ENCODE results near the gene ATG9A.

Gene ATG9A

DNA sequence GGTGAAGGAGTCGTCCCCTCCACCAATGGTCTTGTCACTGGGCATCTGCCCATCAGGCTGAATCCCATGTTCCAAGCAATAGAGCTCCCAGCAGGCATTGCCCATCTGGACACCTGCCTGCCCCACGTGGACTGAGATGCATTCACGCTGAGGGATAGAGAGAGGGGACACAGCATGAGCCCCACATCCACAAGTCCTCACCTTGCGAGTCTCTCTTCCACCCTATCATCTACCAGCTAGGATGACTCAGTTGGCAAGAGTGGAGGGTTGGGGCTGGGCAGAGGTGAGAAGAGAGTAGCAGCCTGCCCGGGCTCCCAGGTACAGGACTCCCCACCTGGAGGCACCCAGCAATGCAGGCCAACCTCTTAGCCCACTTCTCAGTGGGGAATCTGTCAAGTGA lies 22.6 kb upstream of the ATG9A start:
- no peaks in the 10 kb centered on the region for H3K9me3 ChIP-seq (ENCODE audit: insufficient read depth, low read depth, low read length)
- H3K9ac ChIP-seq (ENCODE audit: low read depth, low read length): no peak overlapping the region
- peaks cover 21% of the 10 kb centered on the region; the same call in 1 of the 2 replicates for H3K36me3 ChIP-seq (ENCODE audit: insufficient read depth, low read length)
- H3K27me3 ChIP-seq (ENCODE audit: insufficient read depth, low read length): peaks cover 59% of the 10 kb centered on the region
- H3K4me1 ChIP-seq (ENCODE audit: insufficient read depth, low read length): peaks cover 9% of the 10 kb centered on the region; the same call in 1 of the 2 replicates
- no peak overlapping the region for H3K27ac ChIP-seq (ENCODE audit: low read depth, low read length)
- peak overlapping the region; percentile 56 for H3K4me3 ChIP-seq (ENCODE audit: low read length)
- WGBS: 55% methylated on average over 4 of the region's 5 CpGs

DNA sequence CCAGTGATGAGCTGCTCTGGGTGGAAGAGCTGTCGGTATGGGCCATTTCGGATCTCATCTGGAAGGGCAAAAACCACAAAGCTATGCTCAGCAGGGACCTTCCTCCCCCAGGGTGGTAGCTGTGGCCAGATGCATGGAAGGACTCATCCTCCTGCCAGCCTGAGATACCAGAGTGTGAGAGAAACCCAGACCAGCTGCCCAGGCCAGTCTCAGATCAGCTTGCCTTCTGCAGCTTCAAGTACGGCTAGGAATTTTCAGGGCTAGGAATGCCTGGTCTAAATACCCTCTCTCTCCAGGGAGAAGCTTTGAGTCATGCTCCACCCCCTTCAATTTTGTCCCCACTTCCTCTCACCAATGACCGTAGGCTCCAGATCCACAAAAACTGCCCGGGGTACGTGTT lies 22.2 kb upstream of the ATG9A start:
- no peaks in the 10 kb centered on the region for H3K9me3 ChIP-seq (ENCODE audit: insufficient read depth, low read depth, low read length)
- peaks cover 56% of the 10 kb centered on the region for H3K27me3 ChIP-seq (ENCODE audit: insufficient read depth, low read length)
- H3K4me3 ChIP-seq (ENCODE audit: low read length): no peak overlapping the region
- no peak overlapping the region for H3K27ac ChIP-seq (ENCODE audit: low read depth, low read length)
- peaks cover 9% of the 10 kb centered on the region; the same call in 1 of the 2 replicates for H3K4me1 ChIP-seq (ENCODE audit: insufficient read depth, low read length)
- 76% methylated on average over 6 of the region's 6 CpGs for WGBS
- H3K9ac ChIP-seq (ENCODE audit: low read depth, low read length): no peak overlapping the region
- H3K36me3 ChIP-seq (ENCODE audit: insufficient read depth, low read length): peaks cover 21% of the 10 kb centered on the region; the same call in 1 of the 2 replicates

DNA sequence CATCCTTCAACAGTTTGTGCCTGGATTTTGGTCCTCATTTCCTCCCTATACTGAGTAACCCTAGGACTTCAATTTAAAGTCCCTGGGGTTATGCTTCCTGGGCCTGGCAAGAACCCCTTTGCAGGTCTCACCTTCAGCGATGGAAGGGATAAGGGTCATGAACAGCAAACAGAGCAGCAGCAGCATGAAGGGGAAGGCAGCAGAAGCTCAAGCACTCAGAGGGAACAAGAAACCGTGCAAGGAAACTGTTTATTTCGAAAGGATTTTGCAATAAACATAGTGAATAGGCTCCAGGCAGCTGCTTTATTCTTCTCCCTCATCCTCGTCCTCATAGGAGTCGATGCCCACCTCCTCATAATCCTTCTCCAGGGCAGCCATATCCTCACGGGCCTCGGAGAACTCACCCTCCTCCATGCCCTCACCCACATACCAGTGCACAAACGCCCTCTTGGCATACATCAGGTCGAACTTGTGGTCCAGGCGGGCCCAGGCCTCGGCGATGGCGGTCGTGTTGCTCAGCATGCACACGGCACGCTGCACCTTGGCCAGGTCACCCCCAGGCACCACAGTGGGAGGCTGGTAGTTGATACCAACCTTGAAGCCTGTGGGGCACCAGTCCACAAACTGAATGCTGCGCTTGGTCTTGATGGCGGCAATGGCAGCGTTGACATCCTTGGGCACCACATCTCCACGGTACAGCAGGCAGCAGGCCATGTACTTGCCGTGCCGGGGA lies 20.8 kb upstream of the ATG9A start:
- Histone ChIP-seq H3K4me3 (ENCODE audit: low read length) (no peak overlapping the region), H3K27me3 (ENCODE audit: insufficient read depth, low read length) (peaks cover 42% of the 10 kb centered on the region), H3K9me3 (ENCODE audit: insufficient read depth, low read depth, low read length) (no peaks in the 10 kb centered on the region), H3K27ac (ENCODE audit: low read depth, low read length) (no peak overlapping the region), H3K9ac (ENCODE audit: low read depth, low read length) (no peak overlapping the region), H3K36me3 (ENCODE audit: insufficient read depth, low read length) (peaks cover 21% of the 10 kb centered on the region; the same call in 1 of the 2 replicates), H3K4me1 (ENCODE audit: insufficient read depth, low read length) (peaks cover 13% of the 10 kb centered on the region; the same call in 1 of the 2 replicates)
- 93% methylated on average over 22 of the region's 22 CpGs for WGBS

DNA sequence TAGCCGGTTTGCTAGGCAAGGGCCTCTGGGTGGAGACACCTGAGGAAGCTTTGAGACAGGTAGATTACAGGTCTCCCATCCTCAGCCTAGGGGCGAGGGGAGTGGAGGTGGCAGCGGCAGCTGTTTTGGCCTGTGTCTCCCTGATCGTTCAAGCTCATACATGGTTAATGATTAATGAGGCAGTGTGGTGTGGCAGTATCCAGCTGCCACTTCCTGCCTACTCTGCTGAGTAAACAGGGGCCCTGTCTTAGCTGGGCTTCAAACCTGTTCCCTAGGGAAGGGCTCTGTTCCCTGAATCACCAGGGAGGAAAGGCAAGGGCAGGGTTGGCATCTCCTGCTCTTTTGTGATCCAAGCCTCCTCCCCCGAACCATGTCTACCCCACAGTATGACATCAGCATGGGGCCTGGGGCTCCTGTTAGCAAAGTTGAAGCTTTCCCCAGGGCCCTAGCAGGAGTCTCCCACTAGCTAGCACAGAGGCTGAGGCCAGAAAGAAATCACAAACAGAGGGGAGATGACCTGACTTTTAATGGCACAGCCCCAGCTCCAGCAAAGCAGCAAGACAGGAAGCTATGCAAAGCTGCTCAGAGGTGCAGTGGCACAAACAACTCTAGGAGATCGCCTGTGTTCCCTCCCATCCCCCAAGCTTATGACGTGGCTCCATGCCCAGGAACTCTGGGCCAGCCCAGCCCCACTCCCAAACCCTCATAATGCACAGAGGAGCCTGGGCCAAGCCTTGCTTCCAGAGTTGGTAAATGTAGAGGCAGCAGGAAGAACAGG lies 20.0 kb upstream of the ATG9A start:
- Histone ChIP-seq H3K4me1 (ENCODE audit: insufficient read depth, low read length) (peaks cover 13% of the 10 kb centered on the region; the same call in 1 of the 2 replicates), H3K4me3 (ENCODE audit: low read length) (no peak overlapping the region), H3K27me3 (ENCODE audit: insufficient read depth, low read length) (peaks cover 34% of the 10 kb centered on the region), H3K9me3 (ENCODE audit: insufficient read depth, low read depth, low read length) (no peaks in the 10 kb centered on the region), H3K36me3 (ENCODE audit: insufficient read depth, low read length) (peaks cover 21% of the 10 kb centered on the region; the same call in 1 of the 2 replicates), H3K27ac (ENCODE audit: low read depth, low read length) (peak overlapping the region; percentile 34; the same call in 1 of the 2 replicates), H3K9ac (ENCODE audit: low read depth, low read length) (no peak overlapping the region)
- WGBS: 65% methylated on average over 7 of the region's 7 CpGs

DNA sequence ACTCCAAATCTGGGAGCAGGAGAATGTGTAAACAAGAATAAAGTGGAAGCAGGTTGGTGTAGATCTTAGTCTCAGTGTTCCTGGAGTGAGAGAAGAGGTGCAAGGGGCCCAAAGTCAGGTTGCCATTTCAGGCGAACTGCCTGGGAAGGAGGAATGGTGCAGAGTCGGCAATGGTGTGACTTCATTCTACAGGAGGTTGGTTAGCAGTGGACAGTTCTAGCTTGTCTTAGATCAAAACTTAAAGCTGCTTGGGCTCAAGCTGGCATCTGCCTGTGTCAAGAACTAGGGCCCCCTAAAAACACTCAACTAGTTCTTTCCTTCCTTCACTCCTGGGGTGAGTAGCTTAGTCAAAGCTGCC lies 19.4 kb upstream of the ATG9A start:
- peaks cover 21% of the 10 kb centered on the region; the same call in 1 of the 2 replicates for H3K36me3 ChIP-seq (ENCODE audit: insufficient read depth, low read length)
- no peak overlapping the region for H3K9ac ChIP-seq (ENCODE audit: low read depth, low read length)
- H3K27ac ChIP-seq (ENCODE audit: low read depth, low read length): peak overlapping the region; percentile 34; the same call in 1 of the 2 replicates
- H3K4me1 ChIP-seq (ENCODE audit: insufficient read depth, low read length): peaks cover 13% of the 10 kb centered on the region; the same call in 1 of the 2 replicates
- H3K27me3 ChIP-seq (ENCODE audit: insufficient read depth, low read length): peaks cover 28% of the 10 kb centered on the region
- no peaks in the 10 kb centered on the region for H3K9me3 ChIP-seq (ENCODE audit: insufficient read depth, low read depth, low read length)
- H3K4me3 ChIP-seq (ENCODE audit: low read length): no peak overlapping the region
- 91% methylated on average over 2 of the region's 2 CpGs for WGBS

DNA sequence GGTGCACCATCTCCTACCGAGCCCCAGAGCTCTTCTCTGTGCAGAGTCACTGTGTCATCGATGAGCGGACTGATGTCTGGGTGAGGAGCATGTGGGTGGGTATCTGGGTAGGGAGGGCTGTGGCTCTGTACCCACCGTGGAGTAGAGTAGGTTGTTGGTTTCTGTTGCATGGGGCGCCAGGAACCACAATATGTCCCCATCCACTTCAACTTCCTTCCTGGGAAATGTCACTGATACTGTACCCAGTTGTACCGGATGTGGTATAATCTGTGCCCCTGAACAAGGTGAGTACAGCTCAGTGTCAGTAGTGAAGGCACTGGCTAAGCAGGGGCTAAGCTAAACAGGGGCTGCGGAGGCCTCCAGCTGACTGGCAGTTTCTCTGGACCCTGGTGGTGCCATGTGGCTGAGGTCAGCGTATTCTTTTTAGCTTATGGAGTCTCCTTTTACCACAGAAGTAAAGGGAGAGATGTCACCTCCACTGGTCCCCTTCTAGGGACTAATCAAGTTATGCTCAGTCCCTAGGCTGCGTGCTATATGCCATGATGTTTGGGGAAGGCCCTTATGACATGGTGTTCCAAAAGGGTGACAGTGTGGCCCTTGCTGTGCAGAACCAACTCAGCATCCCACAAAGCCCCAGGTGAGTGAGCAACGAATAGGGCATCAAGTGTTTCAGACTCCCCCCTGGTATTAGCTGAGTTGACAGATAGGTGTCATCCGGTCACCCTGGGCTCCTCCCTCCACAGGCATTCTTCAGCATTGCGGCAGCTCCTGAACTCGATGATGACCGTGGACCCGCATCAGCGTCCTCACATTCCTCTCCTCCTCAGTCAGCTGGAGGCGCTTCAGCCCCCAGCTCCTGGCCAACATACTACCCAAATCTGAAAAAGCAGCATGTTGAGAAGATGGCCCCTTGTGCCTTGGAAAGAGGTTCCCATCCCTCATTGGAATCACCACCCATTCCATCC lies 18.5 kb upstream of the ATG9A start:
- Histone ChIP-seq H3K36me3 (ENCODE audit: insufficient read depth, low read length) (peaks cover 21% of the 10 kb centered on the region; the same call in 1 of the 2 replicates), H3K27ac (ENCODE audit: low read depth, low read length) (no peak overlapping the region), H3K9ac (ENCODE audit: low read depth, low read length) (no peak overlapping the region), H3K27me3 (ENCODE audit: insufficient read depth, low read length) (peaks cover 19% of the 10 kb centered on the region), H3K4me1 (ENCODE audit: insufficient read depth, low read length) (peaks cover 13% of the 10 kb centered on the region; the same call in 1 of the 2 replicates), H3K4me3 (ENCODE audit: low read length) (no peak overlapping the region), H3K9me3 (ENCODE audit: insufficient read depth, low read depth, low read length) (no peaks in the 10 kb centered on the region)
- whole genome bisulfite sequencing: 89% methylated on average over 17 of the region's 17 CpGs

DNA sequence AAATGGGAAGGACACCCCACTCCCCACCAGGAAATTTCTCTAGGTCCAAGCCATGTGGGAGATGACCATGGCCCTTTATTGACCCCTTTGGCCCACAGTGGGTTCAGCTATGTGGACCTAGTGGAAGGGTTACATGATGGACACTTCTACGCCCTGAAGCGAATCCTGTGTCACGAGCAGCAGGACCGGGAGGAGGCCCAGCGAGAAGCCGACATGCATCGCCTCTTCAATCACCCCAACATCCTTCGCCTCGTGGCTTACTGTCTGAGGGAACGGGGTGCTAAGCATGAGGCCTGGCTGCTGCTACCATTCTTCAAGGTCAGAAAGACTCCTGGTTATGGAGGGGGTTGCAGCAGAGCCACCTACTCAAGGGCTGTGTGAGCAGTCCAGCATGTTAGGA lies 17.1 kb upstream of the ATG9A start:
- Histone ChIP-seq H3K9ac (ENCODE audit: low read depth, low read length) (no peak overlapping the region), H3K4me1 (ENCODE audit: insufficient read depth, low read length) (peaks cover 5% of the 10 kb centered on the region; the same call in 1 of the 2 replicates), H3K36me3 (ENCODE audit: insufficient read depth, low read length) (peaks cover 21% of the 10 kb centered on the region; the same call in 1 of the 2 replicates), H3K27me3 (ENCODE audit: insufficient read depth, low read length) (peaks cover 5% of the 10 kb centered on the region), H3K27ac (ENCODE audit: low read depth, low read length) (no peak overlapping the region), H3K9me3 (ENCODE audit: insufficient read depth, low read depth, low read length) (no peaks in the 10 kb centered on the region), H3K4me3 (ENCODE audit: low read length) (no peak overlapping the region)
- 97% methylated on average over 10 of the region's 10 CpGs for WGBS

DNA sequence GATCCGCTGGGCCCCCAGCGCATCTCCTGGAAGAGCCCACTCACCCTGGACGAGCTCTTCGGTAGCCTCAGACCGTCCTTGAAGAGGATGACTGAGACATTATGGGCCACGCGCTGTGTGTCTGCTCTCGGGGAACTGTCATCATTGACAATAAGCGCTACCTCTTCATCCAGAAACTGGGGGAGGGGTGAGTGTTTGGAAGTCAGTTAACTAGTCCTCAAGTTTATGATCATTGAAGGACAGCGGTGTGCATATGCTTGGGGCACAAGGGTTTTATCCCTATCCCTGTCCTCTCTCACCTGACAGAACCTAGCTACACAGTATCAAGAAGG lies 16.4 kb upstream of the ATG9A start:
- Histone ChIP-seq H3K4me3 (ENCODE audit: low read length) (peak overlapping the region; percentile 74), H3K4me1 (ENCODE audit: insufficient read depth, low read length) (peaks cover 5% of the 10 kb centered on the region; the same call in 1 of the 2 replicates), H3K27me3 (ENCODE audit: insufficient read depth, low read length) (no peaks in the 10 kb centered on the region), H3K9ac (ENCODE audit: low read depth, low read length) (peak overlapping the region; percentile 81), H3K9me3 (ENCODE audit: insufficient read depth, low read depth, low read length) (no peaks in the 10 kb centered on the region), H3K36me3 (ENCODE audit: insufficient read depth, low read length) (peaks cover 21% of the 10 kb centered on the region; the same call in 1 of the 2 replicates), H3K27ac (ENCODE audit: low read depth, low read length) (peak overlapping the region; percentile 73)
- 34% methylated on average over 10 of the region's 10 CpGs for WGBS

DNA sequence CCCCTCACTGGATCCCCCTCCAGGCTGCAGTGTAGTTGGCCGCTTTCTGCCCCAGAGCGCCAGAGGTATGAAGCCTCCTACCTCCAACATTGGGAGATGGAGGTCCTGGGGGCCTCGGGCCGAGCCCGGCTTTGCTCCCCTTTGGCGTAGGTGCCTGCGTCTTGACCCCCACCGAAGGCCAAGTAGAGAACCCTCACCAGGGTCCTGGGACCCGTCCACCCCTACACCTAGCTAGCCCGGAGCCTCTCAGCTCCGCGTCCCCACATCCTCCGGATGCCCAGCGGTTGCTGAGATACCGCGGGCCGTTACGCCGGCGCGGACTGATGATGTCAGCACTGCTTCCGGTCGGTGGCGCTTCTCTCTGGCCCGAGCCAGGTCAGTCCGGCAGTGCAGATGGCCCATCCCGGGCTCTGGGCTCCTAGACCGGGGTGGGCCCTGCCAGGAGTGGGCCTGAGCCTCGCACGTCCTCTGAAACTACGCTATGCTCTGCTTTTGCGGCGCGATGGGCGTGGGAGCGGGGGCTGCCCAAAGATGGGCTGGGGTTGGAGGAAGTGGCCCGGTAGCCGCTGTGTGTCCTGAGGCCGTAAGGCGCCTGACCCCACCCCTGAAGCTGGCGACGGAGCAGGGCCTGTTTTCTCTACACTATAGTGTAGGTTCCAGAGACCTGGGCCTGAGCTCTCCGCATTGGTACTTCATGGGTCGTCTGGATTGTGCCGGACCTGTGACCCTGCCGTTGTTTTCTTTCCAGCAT lies 15.9 kb upstream of the ATG9A start, which contains the start of the genes GLB1L and STK16:
Gene GLB1L, minus strand, starts transcription at position 297 of the 751 bp plus-strand sequence. CDS start 1,871 bp downstream, outside the sequence.
Gene STK16, plus strand, starts transcription at position 332 of the 751 bp plus-strand sequence. CDS start 521 bp downstream, outside the sequence.
- H3K4me1 ChIP-seq (ENCODE audit: insufficient read depth, low read length): peaks cover 5% of the 10 kb centered on the region; the same call in 1 of the 2 replicates
- under 1% methylated on average over 46 of the region's 46 CpGs for WGBS

DNA sequence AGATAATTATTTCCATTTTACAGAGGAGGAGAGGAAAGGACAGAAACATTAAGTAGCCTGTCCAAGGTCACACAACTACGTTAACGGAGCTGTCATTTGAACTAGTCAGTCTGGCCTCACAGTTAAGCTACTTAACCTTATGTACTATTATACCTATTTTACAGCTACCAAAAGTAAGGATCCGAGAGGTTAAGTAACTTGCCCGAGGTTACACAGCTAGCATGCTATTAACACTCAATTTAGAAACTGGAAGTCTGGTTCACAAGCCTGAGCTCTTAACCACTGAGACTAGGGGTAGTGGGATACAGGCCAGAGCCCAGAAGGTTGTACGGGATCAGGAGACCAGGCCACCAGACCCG lies 15.3 kb upstream of the ATG9A start:
- H3K27ac ChIP-seq (ENCODE audit: low read depth, low read length): peak overlapping the region; percentile 73; the same call in 1 of the 2 replicates
- peaks cover 5% of the 10 kb centered on the region; the same call in 1 of the 2 replicates for H3K4me1 ChIP-seq (ENCODE audit: insufficient read depth, low read length)
- peak overlapping the region; percentile 74 for H3K4me3 ChIP-seq (ENCODE audit: low read length)
- peaks cover 12% of the 10 kb centered on the region; the same call in 1 of the 2 replicates for H3K36me3 ChIP-seq (ENCODE audit: insufficient read depth, low read length)
- 46% methylated on average over 6 of the region's 6 CpGs for WGBS
- peak overlapping the region; percentile 81 for H3K9ac ChIP-seq (ENCODE audit: low read depth, low read length)
- H3K27me3 ChIP-seq (ENCODE audit: insufficient read depth, low read length): no peaks in the 10 kb centered on the region
- H3K9me3 ChIP-seq (ENCODE audit: insufficient read depth, low read depth, low read length): no peaks in the 10 kb centered on the region

More for the DNA sequence above, 15.9 kb upstream of the ATG9A start, which contains the start of the genes GLB1L and STK16:
- Histone ChIP-seq H3K27me3 (ENCODE audit: insufficient read depth, low read length) (no peaks in the 10 kb centered on the region), H3K27ac (ENCODE audit: low read depth, low read length) (peak within 1 kb of the TSS; percentile 73), H3K36me3 (ENCODE audit: insufficient read depth, low read length) (peaks cover 17% of the 10 kb centered on the region; the same call in 1 of the 2 replicates), H3K4me3 (ENCODE audit: low read length) (peak within 1 kb of the TSS; percentile 74), H3K9me3 (ENCODE audit: insufficient read depth, low read depth, low read length) (no peaks in the 10 kb centered on the region), H3K9ac (ENCODE audit: low read depth, low read length) (peak within 1 kb of the TSS; percentile 81)

Measured in HUES64 (cell line).